Heart left ventricle (tissue), 13 donors: ENCODE measurements around the gene DSP.

Experiments
- CTCF ChIP-seq, 12 donors: fragments of 200-600 bp; sonication (generic) in 4 of 12; IDR thresholded peaks; one replicate each; pipeline versions ENCODE4 v1.5.0 to v1.8.0; 2018 to 2022; ENCODE audit warnings: antibody characterized with exemption in 12 of 12, mild to moderate bottlenecking in 5 of 12
- POLR2A ChIP-seq, 2 donors: fragments of 450-650 bp; IDR thresholded peaks; one replicate each; pipeline ENCODE4 v1.6.1; 2017; ENCODE audit warnings: antibody characterized with exemption in 2 of 2, mild to moderate bottlenecking in 2 of 2, moderate library complexity in 2 of 2
- donor health status: ischemic (EF 13 %, LVEDD 7.1; RV severe dilation, severe dysfunction).
- donor health status: DM: no; HTN: yes; CAD: no.
- donor health status: DM: no; HTN: no; CAD: no.
- donor health status: ischemic (EF 25% LVEDD 6.9; RV normal size, moderate dysfunction).
- donor health status: ischemic (EF 25% LVEDD 5.7; RV mildly dilated, moderate dysfunction).
- donor health status: ischemic (EF 35%, LVEDD 5.7; RV mildly dilated, moderate dysfunction).
- donor health status: nonischemic (EF 11% LVEDD 7.7; RV severe dilation, severe dysfunction).
- donor health status: DM: yes; HTN: yes; CAD: no.
- donor health status: PGD.
- donor health status: ischemic (EF 29% LVEDD 5.4; RV normal size, mild dysfunction).
- donor health status: nonischemic (EF 23%, LVEDD 6.1; RV moderate dilation, normal function).

- TF ChIP-seq CTCF (IDR thresholded peaks at IDR 0.05) (no peak), POLR2A (IDR thresholded peaks at IDR 0.05) (no peak)
Observed at GRCh38 chr6:7543789-7544424, 2.4 kb downstream of the DSP start.
